ENCODE results near the gene CDH2.

Gene CDH2

DNA sequence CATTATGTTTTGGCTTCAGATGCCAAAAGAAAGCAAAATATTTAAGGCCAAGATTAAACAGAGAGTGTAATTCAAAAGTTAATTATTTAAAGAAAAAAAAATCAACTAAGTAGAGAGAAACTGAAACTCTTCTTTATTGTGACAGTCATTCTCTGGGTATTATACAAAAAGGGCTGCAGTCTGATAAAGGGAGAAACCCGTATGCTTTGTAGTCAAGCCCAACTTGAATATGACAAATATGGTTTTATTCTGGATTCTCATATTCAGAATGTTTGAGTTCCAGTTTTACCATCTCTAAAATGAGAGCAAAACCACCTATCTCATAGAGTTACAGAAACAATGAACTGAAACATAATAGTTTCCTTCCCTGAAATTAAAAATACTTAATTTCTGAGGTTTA, 8.2 kb downstream of the CDH2 start:
- no peak for DNase-seq (ENCODE audit: low read depth in 2 of 2)

DNA sequence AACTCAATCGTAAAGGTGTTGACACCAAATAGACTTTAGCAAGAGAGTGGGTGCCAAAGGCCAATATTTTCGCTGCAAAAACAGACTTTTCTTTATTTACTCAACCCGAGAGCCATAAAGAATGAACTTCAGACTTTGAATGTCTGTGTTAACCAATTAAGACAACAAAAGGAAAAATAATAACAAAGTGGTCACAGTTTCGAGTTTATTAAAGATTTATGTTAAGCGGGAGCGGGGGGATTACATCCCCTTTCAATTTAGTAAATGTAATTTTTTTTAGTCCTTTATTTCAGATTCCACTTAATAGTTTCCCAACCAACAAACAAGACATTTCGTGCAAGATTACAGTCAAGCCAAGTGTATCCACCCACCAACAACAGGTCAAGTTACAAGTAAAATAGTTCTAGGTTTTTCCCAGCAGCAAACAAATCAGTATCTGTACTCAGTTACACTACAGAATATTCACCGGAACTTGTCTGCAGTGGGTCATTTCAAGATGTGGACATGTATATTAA, 9.0 kb downstream of the CDH2 start:
- no peak for DNase-seq (ENCODE audit: low read depth in 2 of 2)

GRCh38 chr18:28164771-28165483, 12.0 kb downstream of the CDH2 start:
- DNase-seq (ENCODE audit: low read depth in 2 of 2): no peak

GRCh38 chr18:28163201-28163775, 13.6 kb downstream of the CDH2 start:
- DNase-seq (ENCODE audit: low read depth in 2 of 2): no peak

GRCh38 chr18:28161608-28162599, 15.0 kb downstream of the CDH2 start:
- DNase-seq (ENCODE audit: low read depth in 2 of 2): no peak

GRCh38 chr18:28159055-28159454, 17.9 kb downstream of the CDH2 start:
- no peak for DNase-seq (ENCODE audit: low read depth in 2 of 2)

GRCh38 chr18:28158083-28158581, 18.8 kb downstream of the CDH2 start:
- DNase-seq (ENCODE audit: low read depth in 2 of 2): no peak

DNA sequence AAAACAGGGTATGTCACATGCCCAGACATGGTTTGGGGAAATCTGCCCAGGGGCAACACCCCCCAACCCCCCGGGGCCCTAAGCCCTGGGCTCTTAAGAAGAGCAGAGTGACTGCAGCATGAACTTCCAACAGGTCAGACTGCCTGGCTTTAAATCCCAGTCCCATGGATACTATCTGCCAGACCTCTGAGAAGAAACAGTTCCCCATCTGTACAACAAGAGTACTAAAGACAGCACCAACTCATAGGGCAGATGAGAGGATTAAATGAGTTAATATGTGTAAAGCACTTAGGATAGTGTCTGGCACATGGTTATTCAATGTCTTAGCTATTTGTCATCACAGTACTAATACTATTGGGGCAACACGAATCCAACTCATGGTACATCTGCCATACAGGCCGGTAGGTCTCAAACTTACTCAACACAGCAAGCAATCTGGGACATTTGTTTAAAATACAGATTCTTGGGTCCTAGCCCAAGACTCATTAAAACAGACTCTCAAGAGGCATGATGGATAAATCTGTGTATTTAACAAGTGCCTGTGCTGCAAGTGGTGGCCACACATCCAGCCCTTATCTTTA, 23.4 kb downstream of the CDH2 start:
- no peak for DNase-seq (ENCODE audit: low read depth in 2 of 2)

DNA sequence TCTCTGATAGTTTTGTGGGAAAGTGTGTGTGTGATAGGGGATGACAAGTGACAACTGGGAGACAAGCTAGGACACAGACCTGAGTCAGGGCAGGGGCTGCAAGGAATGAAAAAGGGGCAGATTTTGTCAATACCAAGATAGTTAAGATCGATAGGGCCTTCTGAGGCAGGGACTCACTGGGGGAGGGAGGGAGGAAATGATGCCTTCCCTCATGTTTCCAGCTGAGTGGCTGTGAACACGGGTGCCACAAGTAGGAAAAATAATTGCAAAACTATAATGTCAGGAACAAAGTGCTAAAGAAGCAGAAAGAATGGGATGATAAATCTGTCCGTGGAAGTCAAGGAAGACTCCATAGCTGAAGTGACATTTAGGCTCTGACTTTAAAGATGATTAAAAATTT, 24.2 kb downstream of the CDH2 start:
- no peak for DNase-seq (ENCODE audit: low read depth in 2 of 2)

DNA sequence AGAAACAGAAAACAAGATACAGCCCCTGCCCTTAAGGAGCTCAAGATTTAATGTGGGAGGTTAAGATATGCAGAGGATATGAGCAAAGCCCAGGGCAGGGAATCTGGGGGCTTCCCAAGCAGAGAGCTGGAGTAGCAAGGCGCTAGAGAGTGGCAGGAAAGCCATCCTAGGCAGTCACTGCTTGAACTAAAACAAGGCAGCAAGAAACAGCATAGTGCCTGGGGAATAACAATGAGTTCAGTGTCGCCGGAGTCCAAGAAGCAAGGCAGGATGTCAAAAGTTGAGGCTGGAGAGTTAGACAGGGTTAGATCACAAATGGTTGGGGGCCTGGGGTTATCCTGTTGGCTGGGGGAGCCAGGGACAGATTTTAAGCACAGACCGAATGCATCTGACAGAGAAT, 24.6 kb downstream of the CDH2 start:
- no peak for DNase-seq (ENCODE audit: low read depth in 2 of 2)

- no peak for DNase-seq (ENCODE audit: low read depth in 2 of 2)
Observed at GRCh38 chr18:28151434-28151833, 25.5 kb downstream of the CDH2 start.

DNA sequence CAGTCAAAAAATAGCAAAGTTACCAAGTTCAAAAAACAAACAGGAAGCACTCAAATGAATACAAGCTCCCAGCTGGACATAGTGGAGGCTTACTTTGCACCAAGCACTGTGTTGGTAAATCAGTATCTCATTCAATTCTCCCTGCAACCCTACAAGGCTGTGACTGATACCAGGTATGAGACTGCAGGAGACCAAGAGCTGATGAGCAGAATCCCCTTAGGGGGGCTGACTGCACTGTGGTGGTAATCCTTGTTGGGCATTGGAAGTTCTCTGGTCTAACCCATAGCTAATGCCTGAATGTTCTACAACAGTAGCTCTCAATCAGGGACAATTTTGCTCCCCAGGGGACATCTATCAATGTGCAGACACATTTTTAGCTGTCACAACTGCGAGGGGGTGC, 26.0 kb downstream of the CDH2 start:
- DNase-seq (ENCODE audit: low read depth in 2 of 2): no peak

DNA sequence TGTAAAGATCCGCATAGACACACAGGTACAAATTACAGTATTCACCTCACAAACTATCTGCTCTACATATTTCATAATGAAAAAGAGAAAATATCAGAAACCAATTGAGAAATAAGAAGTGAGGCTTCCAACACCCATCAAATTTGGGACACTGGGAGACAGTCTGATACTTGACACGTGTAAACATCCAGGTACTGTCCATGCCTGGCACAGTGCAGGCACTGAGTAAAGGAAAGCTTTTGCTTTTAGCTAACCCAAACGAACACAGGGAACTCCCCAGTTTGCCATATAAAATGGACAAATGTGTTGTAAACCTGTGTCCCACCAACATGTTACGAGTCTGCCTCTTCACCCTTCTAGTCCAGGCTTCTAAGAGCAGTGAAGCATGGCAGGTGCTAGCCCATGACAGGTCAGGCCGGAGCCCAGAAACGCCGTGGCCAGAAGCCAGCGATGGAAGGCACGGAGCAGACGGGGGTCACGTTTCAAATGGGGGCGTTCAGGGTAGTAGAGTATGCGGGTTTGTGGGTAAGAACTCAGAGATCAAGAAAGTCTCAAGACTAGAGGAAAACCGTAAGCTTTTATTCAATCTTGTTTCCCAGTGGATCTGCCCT, 27.0 kb downstream of the CDH2 start:
- no peak for DNase-seq (ENCODE audit: low read depth in 2 of 2)

DNA sequence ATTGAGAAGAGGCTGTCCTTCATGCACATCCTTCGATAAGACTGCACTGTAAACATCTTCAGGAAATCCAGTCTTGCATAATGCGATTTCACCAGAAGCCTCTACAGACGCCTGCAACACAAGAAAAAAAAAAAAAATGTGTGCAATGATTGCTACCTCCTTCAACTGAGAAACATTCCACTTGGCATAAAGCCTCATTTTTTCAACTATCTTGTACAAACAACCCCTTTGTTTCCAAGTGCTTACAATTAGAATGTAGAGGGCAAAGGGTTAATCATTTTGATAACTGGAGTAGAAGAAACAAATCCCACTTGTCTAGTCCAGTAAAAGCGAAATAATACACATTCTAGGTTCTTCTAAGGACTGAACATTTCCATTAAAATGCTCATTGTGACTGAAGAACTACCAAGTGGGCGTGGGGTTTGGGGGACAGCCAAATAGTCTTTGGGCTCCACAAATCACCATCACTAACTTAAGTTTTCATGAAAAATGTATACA, 29.2 kb downstream of the CDH2 start:
- DNase-seq (ENCODE audit: low read depth in 2 of 2): no peak

GRCh38 chr18:28143725-28144124, 33.2 kb downstream of the CDH2 start:
- DNase-seq (ENCODE audit: low read depth in 2 of 2): no peak

DNA sequence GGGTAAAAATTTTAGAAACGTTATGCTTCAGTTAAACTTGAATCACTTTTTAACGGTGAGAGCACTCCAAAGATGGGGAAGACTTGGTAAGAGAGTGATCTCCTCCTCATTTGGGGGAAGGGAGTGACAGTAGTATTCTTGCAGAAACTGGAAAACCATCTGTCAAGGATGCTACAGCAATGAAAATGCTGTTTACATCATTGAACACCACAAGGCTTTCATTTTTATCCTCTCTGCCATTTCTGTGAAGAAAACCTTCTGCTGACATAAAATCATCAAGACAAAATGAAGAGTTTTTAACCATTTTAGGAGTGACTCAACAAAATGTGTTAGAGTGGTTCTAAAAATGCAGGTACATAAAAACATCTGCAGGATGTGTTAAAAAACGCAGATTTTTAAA, 38.1 kb downstream of the CDH2 start:
- DNase-seq (ENCODE audit: low read depth in 2 of 2): no peak

- DNase-seq (ENCODE audit: low read depth in 2 of 2): no peak
Observed at GRCh38 chr18:28136071-28136470, 40.9 kb downstream of the CDH2 start.

DNA sequence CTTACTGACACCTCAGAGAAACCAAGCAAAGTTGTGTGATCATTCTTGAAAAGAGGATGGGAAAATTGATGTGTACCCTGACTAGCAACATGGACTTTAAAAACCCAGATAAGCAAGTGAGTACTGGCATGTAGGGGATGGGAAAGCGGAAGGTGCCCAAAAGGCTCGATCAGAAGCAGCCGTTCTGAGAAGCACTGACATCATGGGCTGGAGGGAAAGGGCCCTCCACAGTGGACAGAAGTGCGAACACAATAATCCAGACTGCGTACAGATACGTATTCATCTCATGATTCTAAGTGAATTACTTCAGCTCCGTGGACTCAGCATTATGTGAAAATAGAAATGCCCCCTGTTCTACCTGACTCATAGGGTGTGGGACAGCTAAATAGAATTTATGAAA, 42.2 kb downstream of the CDH2 start:
- DNase-seq (ENCODE audit: low read depth in 2 of 2): no peak

DNA sequence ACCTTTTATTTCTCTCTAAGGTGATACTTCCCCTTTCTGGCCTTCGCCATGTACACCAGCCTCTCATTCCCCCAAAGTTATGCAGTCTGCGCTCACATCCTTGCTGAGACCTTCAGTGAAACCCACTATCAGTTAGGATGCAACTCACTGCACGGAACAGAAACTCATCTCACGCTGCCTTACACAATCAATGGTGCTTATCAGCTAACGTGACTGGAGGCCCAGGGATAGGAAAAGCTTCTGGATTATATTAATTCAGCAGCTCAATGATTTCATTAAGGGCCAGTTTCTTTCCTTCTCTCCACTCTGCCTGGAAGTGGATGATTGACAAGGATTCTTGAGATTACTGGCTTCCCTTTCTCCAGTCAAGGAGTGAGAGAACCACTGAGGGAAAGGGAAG, 44.8 kb downstream of the CDH2 start:
- DNase-seq (ENCODE audit: low read depth in 2 of 2): no peak

GRCh38 chr18:28128659-28128980, 48.3 kb downstream of the CDH2 start:
- DNase-seq (ENCODE audit: low read depth in 2 of 2): no peak

All from stimulated activated CD4-positive, alpha-beta T cell treated with anti-CD3 and anti-CD28 coated beads, Interleukin-1b, Interleukin-23, amount 100 ng/mL, for 1 hour (primary cell).